NK-92 (cell line): ENCODE results near the gene NCOA4.
"Not testable (repeated sequence)": the region's sequence is repeated elsewhere in the genome, so short reads cannot be mapped to it uniquely, and the experiment has no call there.

ENCODE experiments used
- DNase-seq: peaks from one replicate; lab custom pipeline; 2025; ENCODE audit not compliant: unreplicated experiment; lab: John Stamatoyannopoulos, UW

The NCOA4 gene

DNA sequence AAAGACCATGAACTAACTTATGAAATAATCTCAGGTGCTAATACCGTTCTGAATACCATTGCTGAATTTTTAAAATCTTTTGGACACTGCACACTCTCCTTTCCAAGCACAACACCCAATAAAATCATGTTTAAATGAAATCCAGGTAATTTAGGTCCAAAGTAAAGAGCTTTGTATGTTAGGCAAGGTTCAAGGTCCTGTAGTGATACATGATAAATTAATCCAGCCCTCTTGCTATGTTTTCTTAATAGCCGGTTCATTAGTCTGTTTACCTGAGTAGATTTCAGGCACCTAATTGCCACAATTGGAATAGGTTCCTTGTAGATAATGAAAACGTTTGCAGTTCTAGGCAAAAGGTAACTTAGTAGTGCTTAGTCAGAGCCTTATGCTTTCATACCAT is 44.8 kb downstream of the NCOA4 start:
- DNase-seq = not testable (repeated sequence)

DNA sequence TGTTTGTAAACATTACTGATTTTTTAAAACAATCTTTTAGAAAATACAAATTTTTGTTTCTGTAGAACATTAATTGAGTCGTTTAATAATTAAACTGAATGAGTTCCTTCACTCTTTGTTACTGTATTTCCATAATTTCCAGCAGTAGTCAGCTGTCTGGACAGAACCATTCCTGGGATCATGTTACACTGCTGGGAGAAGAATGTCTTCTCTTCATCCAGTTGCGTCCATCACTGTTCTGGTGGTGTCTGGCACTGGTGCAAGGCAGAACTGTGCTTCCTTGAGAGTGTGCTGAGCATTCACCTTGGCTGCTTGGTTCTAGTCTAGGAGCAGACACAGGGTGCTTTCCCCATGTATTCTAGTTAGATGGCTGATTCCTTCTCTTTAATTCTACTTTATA is 46.0 kb downstream of the NCOA4 start:
- DNase-seq = not testable (repeated sequence)

DNA sequence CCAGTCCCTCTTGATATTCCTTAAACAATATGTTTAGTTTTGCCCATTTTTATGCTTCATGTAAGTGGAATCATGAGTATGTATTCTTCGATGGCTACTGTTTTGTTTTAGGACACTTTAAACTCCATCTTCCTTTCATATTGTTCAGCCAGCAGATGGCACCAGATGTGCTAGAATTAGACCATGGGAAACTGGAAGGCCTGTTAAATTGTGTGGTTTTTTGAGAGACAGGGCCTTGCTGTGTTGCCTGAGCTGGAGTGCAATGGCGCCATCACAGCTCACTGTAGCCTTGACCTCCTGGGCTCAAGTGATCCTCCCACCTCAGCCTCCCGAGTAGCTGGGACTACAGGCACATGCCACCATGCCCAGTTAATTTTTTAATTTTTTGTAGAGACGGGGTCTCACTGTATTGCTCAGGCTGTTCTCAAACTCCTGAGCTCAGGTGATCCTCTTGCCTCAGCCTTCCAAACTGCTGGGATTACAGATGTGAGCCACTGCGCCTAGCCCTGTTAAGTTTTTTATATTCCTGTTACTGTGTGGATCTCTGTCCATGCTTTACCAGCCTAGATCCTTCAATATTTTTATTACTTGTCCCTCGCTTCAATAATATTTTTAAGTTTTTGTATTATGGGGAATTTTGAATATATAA is 46.8 kb downstream of the NCOA4 start:
- not testable (repeated sequence) for DNase-seq

DNA sequence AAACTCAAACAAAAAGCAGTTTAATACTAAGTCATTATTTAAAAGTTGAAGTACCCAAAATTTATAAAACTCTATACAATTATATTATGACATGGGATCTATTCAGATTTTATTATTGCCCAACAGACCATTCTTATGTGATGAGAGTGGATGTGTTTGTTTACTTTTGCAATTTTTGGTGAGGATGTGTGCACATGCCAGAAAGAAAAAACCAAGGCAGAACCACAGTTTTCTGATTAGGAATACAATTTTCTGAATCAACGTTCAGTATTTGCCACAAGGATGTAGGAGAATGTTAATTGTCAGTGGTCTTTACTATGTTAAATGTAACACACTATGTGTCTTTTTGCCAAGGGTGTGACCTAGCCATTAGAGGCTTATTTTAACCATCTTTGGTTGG is 49.1 kb downstream of the NCOA4 start:
- DNase-seq = not testable (repeated sequence)

DNA sequence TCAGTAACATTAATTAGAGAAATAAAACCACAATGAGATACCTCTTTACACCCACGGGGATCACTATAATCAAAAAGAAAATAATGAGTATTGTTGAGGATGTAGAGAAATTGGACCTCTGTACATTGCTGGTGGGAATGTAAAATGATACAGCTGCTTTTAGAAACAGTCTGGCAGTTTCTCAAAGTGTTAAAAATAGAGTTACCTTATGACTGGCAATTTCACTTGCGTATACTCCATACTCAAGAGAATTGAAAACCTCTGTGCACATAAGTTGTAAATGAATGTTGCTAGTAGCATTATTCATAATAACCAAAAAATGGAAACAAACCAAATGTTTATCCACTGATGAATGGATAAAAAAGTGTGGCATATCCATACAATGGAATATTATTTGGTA is 51.9 kb downstream of the NCOA4 start:
- not testable (repeated sequence) for DNase-seq

DNA sequence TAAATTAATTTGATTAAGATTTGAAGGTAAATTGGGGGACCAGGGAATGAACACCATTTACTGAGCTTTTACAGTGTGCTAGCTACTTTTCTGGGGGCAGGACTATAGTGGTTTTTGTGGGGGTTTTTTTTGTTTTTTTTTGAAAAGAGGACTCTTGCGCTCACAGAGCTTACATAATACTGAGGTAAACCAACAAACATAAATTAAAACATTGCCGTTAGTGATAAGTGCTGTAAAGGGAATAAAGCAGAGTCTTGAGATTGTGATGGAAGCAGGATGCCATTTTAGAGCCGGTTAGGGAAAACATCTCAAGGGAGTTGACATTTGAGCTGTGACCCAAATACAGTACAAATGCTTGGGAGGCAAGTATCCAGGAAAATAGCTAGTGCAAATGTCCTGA is 56.4 kb downstream of the NCOA4 start:
- DNase-seq = not testable (repeated sequence)

DNA sequence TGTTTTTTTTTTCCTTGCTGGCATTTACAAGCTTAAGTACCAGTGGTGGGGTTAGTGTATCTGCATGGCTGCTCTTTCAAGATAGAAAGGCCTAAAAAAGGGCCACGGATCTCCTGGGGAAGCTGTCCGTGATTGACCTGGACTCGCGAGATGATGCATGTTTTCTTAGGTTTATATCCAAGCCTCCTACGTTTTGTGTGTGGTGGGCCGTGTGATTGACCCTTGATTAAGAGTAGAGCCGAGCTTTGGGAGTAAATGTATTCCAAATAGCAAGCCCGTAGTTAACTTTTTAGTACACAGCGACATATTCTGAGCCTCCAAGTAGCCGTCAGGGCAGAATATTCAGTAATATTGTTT is 57.6 kb downstream of the NCOA4 start:
- DNase-seq = not testable (repeated sequence)

DNA sequence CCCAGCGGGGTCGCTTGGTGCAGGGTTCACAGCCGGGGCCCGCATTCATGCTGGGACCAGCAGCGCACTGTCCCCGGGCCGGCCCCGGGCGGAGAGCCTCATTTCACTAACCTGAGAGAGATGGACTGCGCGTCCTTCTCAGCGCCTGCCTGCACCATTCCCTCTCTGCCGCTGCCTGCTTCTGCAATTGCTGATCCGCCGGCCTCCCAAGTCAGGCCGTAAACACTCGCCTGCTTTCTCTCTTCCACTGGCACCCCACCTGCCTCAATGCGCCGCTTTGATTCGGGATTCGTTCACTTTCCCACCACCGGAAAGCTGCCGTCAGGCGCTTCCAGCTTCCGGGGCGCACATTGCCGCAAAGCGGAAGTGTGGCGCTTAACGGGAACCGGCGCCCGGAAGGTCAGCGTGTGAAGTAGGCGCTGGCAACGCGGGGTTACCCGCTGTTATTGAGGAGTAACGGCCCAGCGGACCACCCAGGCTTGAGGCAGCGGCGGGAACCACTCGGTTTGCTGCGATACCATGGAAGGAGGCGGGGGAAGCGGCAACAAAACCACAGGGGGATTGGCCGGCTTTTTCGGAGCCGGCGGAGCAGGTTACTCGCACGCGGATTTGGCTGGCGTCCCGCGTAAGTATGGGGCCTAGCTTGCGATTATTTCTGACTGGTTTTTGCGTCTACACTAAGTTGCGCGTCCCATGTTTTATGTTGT is 58.2 kb downstream of the NCOA4 start, which contains the start of gene TIMM23:
TIMM23 (plus strand) TSS at position 384 of the 707 bp plus-strand sequence; CDS start at position 520, 136 bp downstream.
- peak; percentile 48 for DNase-seq

DNA sequence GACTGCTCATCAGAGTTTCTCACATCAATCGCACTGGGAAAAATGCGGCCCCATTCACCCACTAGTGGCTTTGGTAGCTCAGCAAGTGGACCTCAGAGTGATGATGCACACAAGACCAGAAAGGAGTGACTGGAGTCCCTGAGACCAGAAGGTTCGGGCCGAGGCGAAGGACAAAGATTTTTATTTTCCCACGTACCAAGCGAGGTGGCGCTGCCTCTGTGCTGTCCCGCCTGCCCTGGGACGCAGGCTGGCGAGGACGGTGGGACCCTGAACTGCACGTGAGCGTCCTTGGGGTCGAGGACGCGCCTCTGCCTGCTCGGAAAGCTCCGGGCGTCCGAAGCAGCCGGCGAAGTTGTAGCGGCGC is 58.7 kb downstream of the NCOA4 start:
- DNase-seq = not testable (repeated sequence)

DNA sequence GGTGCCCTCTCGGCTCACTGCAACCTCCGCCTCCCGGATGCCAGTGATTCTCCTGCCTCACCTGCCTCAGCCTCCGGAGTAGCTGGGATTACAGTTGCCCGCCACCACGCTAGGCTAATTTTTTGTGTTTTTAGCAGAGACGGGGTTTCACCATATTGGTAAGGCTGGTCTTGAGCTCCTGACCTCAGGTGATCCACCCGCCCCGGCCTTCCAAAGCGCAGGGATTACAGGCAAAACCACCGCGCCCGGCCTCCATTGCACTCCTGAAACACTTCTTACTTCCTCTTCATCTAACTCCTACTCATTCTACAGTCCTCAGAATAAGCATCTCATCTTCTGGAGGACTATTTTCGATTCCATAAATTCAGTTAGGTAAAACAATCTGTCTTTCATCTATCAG is 59.4 kb downstream of the NCOA4 start:
- DNase-seq = not testable (repeated sequence)

DNA sequence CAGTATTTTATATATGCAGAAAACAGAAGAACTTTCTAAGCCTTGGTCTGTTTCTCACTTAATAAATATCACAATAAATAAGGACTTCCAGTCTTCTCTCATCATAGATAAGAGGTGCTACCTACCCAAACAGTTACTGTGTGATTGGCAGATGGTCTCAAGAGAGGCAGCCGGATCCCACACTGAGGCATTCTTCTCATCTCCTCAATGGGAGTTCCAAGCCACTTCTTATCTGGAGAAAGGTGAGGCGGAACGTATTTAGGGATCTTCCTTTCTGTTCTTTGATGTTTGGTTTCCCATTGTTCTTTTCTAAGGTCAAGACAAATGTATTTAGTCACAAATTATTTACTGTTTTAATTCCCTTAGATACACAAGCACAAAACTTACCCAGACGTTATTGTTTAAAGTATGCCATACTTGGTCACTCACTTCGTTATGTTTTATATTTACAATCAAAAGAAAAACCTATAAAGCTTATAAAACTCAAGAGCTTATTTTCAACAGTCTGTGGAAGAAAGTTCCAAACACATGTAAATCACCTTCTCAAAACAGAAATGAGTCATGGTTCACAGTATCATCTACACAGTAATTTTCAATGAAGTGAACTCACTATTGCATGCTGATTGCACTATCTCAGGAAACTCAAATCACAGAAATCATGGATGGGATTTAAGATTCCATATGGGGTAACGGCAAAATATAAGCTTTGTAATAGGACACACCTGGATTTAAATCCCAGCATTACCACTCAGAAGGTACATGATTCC is 67.6 kb downstream of the NCOA4 start:
- not testable (repeated sequence) for DNase-seq

DNA sequence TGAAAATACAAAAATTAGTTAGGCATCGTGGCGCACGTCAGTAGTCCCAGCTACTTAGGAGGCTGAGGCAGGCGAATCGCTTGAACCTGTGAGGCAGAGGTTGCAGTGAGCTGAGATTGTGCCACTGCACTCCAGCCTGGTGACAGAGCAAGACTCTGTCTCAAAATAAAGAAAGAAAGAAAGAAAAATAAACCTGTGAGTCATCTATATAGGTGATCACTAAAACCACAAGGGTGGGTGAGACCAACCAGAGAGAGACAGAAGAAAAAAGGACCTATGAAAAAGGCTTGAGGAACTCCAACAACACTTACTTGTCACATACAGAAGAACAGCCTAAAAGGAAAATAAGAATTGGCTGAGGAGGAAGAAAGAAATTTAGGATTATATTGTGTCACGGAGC is 72.5 kb downstream of the NCOA4 start:
- not testable (repeated sequence) for DNase-seq

DNA sequence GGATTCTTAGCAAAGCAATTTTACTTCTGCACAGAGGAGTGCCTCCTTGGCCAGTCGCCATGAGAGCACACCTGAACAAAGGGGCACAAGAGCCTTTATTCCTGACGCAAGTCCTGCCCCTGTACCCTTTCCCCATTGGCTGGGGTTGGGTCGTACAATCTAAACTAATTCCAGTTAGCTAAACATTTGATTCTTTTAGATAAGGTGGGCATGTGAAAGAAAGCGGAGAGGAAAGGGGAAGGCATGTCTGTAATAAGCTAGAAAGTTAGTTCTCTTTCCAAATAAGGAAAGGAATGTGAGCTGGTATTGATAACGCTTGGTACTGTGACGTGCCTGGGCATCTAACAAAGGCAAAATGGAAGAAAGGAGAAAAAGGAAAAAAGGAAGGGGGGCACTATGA is 73.8 kb downstream of the NCOA4 start:
- DNase-seq = not testable (repeated sequence)
